WERI-Rb-1 (cell line): ENCODE data around the gene YIF1B.
A peak's percentile ranks its signal among the peaks of the same experiment; 100 is the strongest.

ENCODE experiments used
- DNase-seq: peaks from one replicate; pipeline ENCODE4 v3.0.0-alpha.2; 2020
- H3K27ac ChIP-seq: fragments of 250-450 bp; sonication (Bioruptor Pico); 2 replicates; pipeline ENCODE4 v1.5.1; 2020; ENCODE audit warnings: mild to moderate bottlenecking, moderate library complexity
- H3K27me3 ChIP-seq: fragments of 250-450 bp; sonication (Bioruptor Pico); 2 replicates; pipeline ENCODE4 v1.5.1; 2021; ENCODE audit warnings: mild to moderate bottlenecking, low read depth, moderate library complexity; ENCODE audit not compliant: insufficient read depth, severe bottlenecking
- H3K36me3 ChIP-seq: fragments of 250-450 bp; sonication (Bioruptor Pico); 2 replicates; pipeline ENCODE4 v1.5.1; 2020; ENCODE audit warnings: mild to moderate bottlenecking, moderate library complexity
- H3K4me3 ChIP-seq: 2 replicates; pipeline ENCODE4 v1.5.1; 2011; ENCODE audit warnings: low read depth, mild to moderate bottlenecking, control low read depth, low read length
- H3K9me3 ChIP-seq: fragments of 250-450 bp; sonication (Bioruptor Pico); 2 replicates; pipeline ENCODE4 v1.5.1; 2021; ENCODE audit warnings: mild to moderate bottlenecking, moderate library complexity; ENCODE audit not compliant: severe bottlenecking
- CTCF ChIP-seq: IDR thresholded peaks from 2 replicates; pipeline ENCODE4 v1.5.1; 2011; ENCODE audit warnings: low read depth, mild to moderate bottlenecking, control low read depth, inconsistent platforms, low read length

The YIF1B gene

GRCh38 chr19:38319421-38320258, 3.9 kb upstream of the YIF1B start, which contains the start of gene KCNK6:
Gene KCNK6 (plus strand): TSS chr19:38319845. CDS start chr19:38319951, 106 bp downstream.
- Histone ChIP-seq H3K4me3 (peak within 1 kb of the TSS; percentile 63), H3K27me3 (no peaks in the 10 kb centered on the region), H3K36me3 (no peaks in the 10 kb centered on the region; the same call in none of the 2 replicates), H3K27ac (peak within 1 kb of the TSS; percentile 54), H3K9me3 (no peaks in the 10 kb centered on the region)
- TF ChIP-seq CTCF: no peak
- peak; percentile 39 for DNase-seq

GRCh38 chr19:38318660-38319059, 2.9 kb upstream of the YIF1B start:
- no peak for TF ChIP-seq CTCF
- H3K9me3 ChIP-seq: no peaks in the 10 kb centered on the region
- no peak overlapping the region for H3K27ac ChIP-seq
- no peaks in the 10 kb centered on the region for H3K27me3 ChIP-seq
- DNase-seq: no peak
- H3K4me3 ChIP-seq: no peak overlapping the region
- no peaks in the 10 kb centered on the region; the same call in none of the 2 replicates for H3K36me3 ChIP-seq

GRCh38 chr19:38317104-38317612, 1.4 kb upstream of the YIF1B start:
- Histone ChIP-seq H3K27me3 (no peaks in the 10 kb centered on the region), H3K27ac (no peak overlapping the region), H3K4me3 (no peak overlapping the region), H3K9me3 (no peaks in the 10 kb centered on the region), H3K36me3 (no peaks in the 10 kb centered on the region; the same call in 1 of the 2 replicates)
- no peak for DNase-seq
- TF ChIP-seq CTCF: no peak

- Histone ChIP-seq H3K27ac (peak overlapping the region; percentile 34), H3K27me3 (no peaks in the 10 kb centered on the region), H3K4me3 (peak overlapping the region; percentile 37), H3K36me3 (no peaks in the 10 kb centered on the region; the same call in 1 of the 2 replicates), H3K9me3 (no peaks in the 10 kb centered on the region)
- no peak for DNase-seq
- TF ChIP-seq CTCF: no peak
Measured at GRCh38 chr19:38316477-38317067, 825 bp upstream of the YIF1B start.

- Histone ChIP-seq H3K27ac (no peak overlapping the region), H3K9me3 (no peaks in the 10 kb centered on the region), H3K36me3 (peaks cover 13% of the 10 kb centered on the region), H3K27me3 (no peaks in the 10 kb centered on the region), H3K4me3 (no peak overlapping the region)
- DNase-seq: no peak
- no peak for TF ChIP-seq CTCF
Measured at GRCh38 chr19:38310986-38311385, 4.8 kb downstream of the YIF1B start.
